Measurements from ENCODE around the gene NCAPG2.
A peak's percentile ranks its signal among the peaks of the same experiment; 100 is the strongest.

Gene NCAPG2

DNA sequence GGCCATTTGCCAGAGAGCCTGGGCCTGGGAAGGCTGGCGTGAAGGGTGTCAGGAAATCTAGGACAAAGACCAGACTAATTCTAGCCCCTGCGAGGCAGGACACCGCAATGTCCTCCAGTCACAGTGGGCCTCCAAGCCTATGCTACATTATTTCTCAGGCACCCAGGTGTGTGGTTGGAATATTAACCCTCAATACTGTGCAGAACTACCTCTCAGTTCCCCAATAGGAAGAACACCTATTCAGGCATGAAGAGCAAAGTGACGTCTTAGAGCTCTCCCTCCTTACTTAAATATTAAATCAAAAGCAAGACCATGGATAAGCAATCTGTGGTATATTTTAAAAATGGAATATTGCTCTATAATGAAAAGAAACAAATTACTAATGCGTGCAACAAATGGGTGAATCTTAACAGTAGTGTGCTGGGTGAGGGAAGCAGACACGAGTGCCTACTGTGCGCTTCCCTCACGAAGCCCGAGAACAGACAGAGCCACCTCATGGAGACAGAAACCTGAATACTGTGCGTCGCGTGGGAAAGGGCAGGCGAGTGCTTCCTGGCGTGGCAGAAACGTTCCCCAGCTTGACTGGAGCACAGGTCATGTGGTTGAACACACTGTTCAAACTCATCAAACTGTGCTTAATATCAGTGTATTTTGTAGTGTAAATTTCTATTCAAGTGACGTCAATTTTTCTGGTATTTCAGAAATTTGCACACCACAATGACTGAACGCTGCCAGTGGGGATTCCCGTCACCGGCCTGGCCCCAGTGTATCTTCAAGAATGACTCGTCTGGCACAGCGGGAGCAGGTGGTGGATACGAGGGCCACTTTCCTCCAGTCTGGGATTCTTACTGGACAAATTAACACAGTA, 101.5 kb downstream of the NCAPG2 start:
- Mint-ChIP-seq H3K27ac (no peak overlapping the region), H3K4me1 (ENCODE audit: low read depth) (no peaks in the 10 kb centered on the region), H3K9me3 (ENCODE audit: low read depth) (no peaks in the 10 kb centered on the region), H3K36me3 (no peaks in the 10 kb centered on the region), H3K27me3 (no peaks in the 10 kb centered on the region), H3K4me3 (no peak overlapping the region)

DNA sequence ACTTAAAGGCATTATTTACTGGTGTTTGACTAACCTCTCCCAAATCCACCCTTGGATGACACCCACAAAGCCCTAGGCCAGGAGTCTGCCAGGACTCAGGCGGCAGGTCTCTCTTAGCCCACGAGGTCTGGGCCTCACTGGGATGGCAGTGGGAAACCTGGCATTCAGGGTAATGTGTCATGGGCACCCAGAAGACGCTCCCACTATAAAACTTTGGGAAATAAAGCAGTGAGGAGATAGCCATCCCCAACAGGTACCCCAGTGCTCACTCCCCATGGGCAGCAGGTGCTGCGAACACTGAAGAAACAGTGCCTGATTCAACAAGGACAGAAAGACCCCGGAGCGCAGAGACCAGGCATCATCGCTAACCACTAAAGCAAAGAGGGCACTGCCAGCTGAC, 102.6 kb downstream of the NCAPG2 start:
- H3K27ac Mint-ChIP-seq, result no peak overlapping the region
- H3K27me3 Mint-ChIP-seq, result no peaks in the 10 kb centered on the region
- H3K36me3 Mint-ChIP-seq, result no peaks in the 10 kb centered on the region
- H3K4me3 Mint-ChIP-seq, result no peak overlapping the region
- H3K9me3 Mint-ChIP-seq (ENCODE audit: low read depth), result no peaks in the 10 kb centered on the region
- H3K4me1 Mint-ChIP-seq (ENCODE audit: low read depth), result no peaks in the 10 kb centered on the region

DNA sequence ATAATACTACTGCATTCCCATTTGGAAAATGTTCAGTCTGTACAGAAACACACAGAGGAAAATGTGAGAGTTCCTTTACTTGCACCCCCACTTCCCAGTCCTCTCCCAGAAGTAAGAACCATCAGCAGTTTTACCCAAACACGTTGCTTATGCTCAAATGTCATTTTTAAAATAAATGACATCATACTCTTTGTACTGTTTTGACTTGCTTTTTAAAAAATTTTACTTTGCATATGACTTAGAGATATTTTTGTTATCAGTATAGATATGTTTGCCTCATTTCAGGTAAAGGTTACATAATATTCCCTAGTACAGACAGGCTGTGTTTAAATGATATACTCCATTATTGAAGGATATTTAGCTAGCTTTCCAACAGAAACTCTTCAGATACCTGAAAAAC, 103.5 kb downstream of the NCAPG2 start:
- H3K4me1 Mint-ChIP-seq (ENCODE audit: low read depth), result no peaks in the 10 kb centered on the region
- H3K36me3 Mint-ChIP-seq, result no peaks in the 10 kb centered on the region
- no peak overlapping the region for H3K27ac Mint-ChIP-seq
- no peaks in the 10 kb centered on the region for H3K27me3 Mint-ChIP-seq
- H3K9me3 Mint-ChIP-seq (ENCODE audit: low read depth), result no peaks in the 10 kb centered on the region
- no peak overlapping the region for H3K4me3 Mint-ChIP-seq

DNA sequence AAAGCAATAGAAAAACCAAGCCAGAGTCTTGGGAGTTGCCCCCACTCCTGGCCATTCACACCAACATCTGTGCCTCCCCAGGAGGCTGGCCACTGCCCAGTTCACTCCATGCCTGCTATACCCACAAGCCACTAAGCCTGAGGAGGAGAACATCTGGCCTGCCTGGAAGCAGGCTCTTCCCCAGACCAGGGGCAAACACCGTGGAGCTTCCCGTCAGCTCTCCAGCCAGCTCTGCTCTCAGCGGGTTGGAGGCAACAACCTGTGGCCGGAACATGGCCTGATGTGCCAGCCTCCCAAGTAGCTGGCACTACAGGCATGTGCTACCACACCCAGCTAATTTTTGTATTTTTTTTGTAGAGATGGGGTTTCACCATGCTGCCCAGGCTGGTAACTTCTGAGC, 107.9 kb downstream of the NCAPG2 start:
- H3K4me1 Mint-ChIP-seq (ENCODE audit: low read depth), result no peaks in the 10 kb centered on the region
- no peak overlapping the region for H3K27ac Mint-ChIP-seq
- no peak overlapping the region for H3K4me3 Mint-ChIP-seq
- H3K36me3 Mint-ChIP-seq, result no peaks in the 10 kb centered on the region
- no peaks in the 10 kb centered on the region for H3K9me3 Mint-ChIP-seq (ENCODE audit: low read depth)
- no peaks in the 10 kb centered on the region for H3K27me3 Mint-ChIP-seq

DNA sequence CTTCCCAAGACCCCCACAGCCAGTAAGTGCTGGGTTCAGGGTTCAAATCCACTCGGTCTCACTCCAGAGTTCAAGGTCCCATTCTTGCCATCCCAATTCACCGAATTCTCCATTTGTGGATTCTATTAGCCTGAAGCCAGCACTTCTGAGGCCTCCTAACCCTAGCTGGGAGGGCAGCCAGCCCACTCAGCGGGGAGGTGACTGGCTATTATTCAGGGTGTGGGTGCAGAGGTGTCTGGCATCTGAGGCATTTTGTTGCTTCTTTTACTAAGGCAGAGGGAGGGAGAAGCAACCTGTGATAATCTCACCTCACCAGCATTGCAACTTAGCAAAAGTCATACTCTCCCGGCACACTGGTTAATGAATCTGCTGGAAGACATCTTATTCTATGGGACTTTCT, 108.3 kb downstream of the NCAPG2 start:
- no peaks in the 10 kb centered on the region for H3K27me3 Mint-ChIP-seq

DNA sequence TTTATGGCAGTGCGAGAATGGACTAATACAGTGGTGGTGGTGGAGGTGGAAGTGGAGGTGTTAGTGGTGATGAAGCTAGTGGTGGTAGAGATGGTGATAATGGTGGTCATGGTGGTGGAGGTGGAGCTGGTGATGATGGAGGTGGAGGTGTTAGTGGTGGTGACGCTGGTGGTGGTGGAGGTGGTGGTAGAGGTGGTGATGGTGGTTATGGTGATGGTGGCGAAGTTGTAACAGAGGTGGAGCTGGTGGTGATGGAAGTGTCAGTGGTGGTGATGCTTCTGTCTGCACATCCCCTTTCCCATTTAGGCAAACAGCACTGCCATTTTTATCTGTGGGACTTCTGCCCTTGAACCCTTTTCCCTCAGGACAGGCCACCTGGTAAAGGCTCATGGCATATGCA, 109.5 kb downstream of the NCAPG2 start:
- no peak overlapping the region for H3K27ac Mint-ChIP-seq
- H3K4me3 Mint-ChIP-seq, result no peak overlapping the region
- no peaks in the 10 kb centered on the region for H3K4me1 Mint-ChIP-seq (ENCODE audit: low read depth)
- H3K36me3 Mint-ChIP-seq, result no peaks in the 10 kb centered on the region
- no peaks in the 10 kb centered on the region for H3K27me3 Mint-ChIP-seq
- H3K9me3 Mint-ChIP-seq (ENCODE audit: low read depth), result no peaks in the 10 kb centered on the region

More for the DNA sequence above, 108.3 kb downstream of the NCAPG2 start:
- no peaks in the 10 kb centered on the region for H3K36me3 Mint-ChIP-seq
- H3K27ac Mint-ChIP-seq, result no peak overlapping the region
- H3K4me3 Mint-ChIP-seq, result no peak overlapping the region
- no peaks in the 10 kb centered on the region for H3K4me1 Mint-ChIP-seq (ENCODE audit: low read depth)
- no peaks in the 10 kb centered on the region for H3K9me3 Mint-ChIP-seq (ENCODE audit: low read depth)

DNA sequence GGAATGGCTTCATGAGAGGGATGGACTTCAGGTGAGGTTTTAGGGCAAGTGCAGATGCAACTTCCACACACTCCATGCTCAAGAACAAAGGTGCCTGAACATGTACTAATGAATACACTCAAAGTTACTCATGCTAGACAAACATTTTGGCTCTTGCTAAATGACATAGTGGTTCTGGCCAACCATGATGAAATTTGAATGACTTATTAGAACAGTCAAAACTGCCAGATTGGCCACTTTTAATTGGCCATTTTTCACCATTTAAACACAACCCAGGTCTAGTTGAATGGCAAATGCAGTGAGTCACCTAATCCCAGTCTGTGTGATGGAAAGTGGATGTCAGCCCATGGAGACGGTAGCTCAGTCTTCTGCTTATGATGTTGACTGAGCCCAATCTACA, 112.1 kb downstream of the NCAPG2 start:
- H3K9me3 Mint-ChIP-seq (ENCODE audit: low read depth), result no peaks in the 10 kb centered on the region
- H3K4me3 Mint-ChIP-seq, result no peak overlapping the region
- H3K27me3 Mint-ChIP-seq, result no peaks in the 10 kb centered on the region
- no peaks in the 10 kb centered on the region for H3K36me3 Mint-ChIP-seq
- H3K4me1 Mint-ChIP-seq (ENCODE audit: low read depth), result peaks cover 4% of the 10 kb centered on the region
- H3K27ac Mint-ChIP-seq, result no peak overlapping the region

DNA sequence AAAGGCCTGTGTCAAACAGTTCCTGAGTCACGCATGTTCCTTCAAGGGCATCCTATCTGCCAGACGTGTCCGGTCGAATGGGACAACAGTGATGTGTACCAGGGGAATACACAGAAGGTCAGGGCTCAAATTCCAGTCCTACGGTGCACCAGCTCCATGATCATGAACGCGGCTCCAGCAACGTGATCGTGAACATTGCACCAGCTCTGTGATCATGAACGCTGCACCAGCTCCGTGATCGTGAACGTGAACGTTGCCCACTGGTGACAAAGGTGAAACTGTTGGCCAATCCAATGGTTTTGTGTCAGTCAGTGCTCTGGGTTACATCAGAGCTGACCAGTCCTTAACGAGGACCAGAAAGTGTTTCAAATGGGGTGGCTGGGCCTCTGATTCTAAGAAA, 112.7 kb downstream of the NCAPG2 start:
- Mint-ChIP-seq H3K27me3 (no peaks in the 10 kb centered on the region), H3K27ac (no peak overlapping the region), H3K36me3 (no peaks in the 10 kb centered on the region), H3K4me3 (no peak overlapping the region), H3K4me1 (ENCODE audit: low read depth) (peaks cover 4% of the 10 kb centered on the region), H3K9me3 (ENCODE audit: low read depth) (no peaks in the 10 kb centered on the region)

DNA sequence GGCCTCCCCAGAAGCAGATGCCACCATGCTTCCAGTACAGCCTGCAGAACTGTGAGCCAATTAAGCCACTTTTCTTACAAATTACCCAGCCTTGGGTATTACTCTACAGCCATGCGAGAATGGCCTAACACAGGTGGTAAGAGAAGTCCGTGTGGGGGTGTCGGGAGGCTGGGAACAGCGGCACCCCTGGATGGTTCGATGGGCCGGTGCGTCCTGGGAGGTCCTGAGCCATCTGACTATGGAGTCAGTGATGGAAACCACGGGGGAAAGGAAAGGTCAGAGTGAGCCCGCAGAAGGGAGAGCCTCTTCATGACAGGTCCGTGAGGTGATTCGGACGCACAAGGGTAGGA, 114.4 kb downstream of the NCAPG2 start:
- Mint-ChIP-seq H3K27me3 (peaks cover 10% of the 10 kb centered on the region), H3K4me3 (no peak overlapping the region), H3K9me3 (ENCODE audit: low read depth) (no peaks in the 10 kb centered on the region), H3K36me3 (no peaks in the 10 kb centered on the region), H3K27ac (no peak overlapping the region), H3K4me1 (ENCODE audit: low read depth) (peaks cover 11% of the 10 kb centered on the region)

DNA sequence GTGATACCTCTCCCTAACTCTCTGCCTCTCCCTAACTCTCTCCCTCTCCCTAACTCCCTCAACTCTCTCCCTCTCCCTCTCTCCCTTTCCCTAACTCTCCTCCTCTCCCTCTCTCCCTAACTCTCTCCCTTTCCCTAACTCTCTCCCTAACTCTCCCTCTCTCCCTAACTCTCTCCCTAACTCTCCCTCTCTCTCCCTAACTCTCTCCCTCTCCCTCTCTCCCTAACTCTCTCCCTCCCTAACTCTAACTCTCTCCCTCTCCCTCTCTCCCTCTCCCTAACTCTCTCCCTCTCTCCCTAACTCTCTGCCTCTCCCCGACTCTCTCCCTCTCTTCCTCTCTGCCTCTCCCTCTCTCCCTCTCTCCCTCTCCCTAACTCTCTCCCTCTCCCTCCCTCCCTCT, 115.0 kb downstream of the NCAPG2 start:
- Mint-ChIP-seq H3K9me3 (ENCODE audit: low read depth) (no peaks in the 10 kb centered on the region), H3K27ac (no peak overlapping the region), H3K4me3 (no peak overlapping the region), H3K27me3 (peaks cover 14% of the 10 kb centered on the region), H3K36me3 (no peaks in the 10 kb centered on the region), H3K4me1 (ENCODE audit: low read depth) (peaks cover 11% of the 10 kb centered on the region)

DNA sequence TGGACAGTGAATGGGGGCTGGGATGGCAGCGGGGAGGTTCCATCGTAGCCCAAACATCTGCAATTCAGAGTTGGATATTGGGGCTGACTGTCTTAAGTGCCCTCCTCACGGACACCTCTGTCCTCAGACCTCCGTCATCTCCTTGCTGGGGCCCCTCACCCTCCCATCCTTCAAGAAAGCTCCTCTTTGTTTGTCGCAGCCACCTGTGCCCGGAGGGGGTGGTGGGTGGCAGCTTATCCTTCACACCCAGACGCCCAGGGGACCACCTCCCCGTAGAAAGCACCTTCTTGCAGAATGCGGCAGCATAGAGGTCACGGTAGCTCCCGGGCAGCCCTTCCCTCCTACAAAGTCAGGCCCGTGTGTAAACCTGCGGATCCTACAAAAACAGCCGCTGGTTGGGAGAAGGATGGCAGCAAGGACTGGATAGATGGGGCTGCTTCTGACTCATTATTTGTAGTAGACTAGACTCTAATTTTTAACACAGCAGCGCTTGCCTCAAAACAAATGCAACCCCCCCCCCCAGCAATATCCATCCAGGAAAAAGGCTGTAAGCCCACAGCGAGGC, 115.6 kb downstream of the NCAPG2 start:
- peak overlapping the region; percentile 58 for H3K4me3 Mint-ChIP-seq
- H3K4me1 Mint-ChIP-seq (ENCODE audit: low read depth), result peaks cover 14% of the 10 kb centered on the region
- H3K27ac Mint-ChIP-seq, result no peak overlapping the region
- no peaks in the 10 kb centered on the region for H3K36me3 Mint-ChIP-seq
- H3K27me3 Mint-ChIP-seq, result peaks cover 21% of the 10 kb centered on the region
- H3K9me3 Mint-ChIP-seq (ENCODE audit: low read depth), result no peaks in the 10 kb centered on the region

DNA sequence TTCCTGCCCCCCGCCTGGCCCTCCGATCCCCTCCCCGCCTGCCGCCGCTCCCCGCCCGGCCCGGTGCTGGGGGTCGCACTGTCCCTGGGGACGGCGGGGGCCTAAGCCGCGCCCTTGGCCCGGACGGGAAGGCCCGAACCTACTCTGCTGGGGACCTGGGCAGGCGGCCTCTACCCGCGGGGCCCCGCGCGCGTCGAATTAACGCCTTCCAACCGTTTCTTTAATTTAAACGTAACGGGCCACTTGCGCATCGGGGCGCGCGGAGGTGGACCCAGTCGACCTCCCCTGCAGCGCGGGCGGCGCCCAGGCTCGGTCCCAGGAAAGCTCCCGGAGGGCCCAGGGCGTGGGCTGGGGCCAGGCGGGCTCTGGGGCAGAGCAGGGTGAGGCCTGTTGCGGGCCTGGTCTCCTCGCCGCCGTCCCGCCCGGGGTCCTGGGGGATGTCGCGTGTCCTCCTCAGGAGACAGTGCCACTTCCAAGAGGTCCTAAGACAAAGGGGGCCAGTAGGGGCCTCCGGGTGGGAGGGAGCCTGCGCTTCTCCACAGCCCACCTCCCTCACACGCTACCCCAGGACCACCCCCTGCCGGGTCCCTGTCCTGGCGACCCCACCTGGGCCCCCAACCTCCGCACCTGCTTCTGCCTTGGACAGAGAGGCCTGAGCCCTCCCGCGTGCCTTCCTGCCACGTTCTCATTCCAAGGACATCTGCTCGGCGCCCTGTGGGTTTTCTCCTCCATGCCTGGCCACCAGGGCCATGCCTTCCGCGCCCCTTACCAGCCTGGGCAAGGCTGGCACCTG, 116.3 kb downstream of the NCAPG2 start:
- H3K4me3 Mint-ChIP-seq, result peak overlapping the region; percentile 58
- no peak overlapping the region for H3K27ac Mint-ChIP-seq
- peaks cover 27% of the 10 kb centered on the region for H3K27me3 Mint-ChIP-seq
- H3K4me1 Mint-ChIP-seq (ENCODE audit: low read depth), result peaks cover 14% of the 10 kb centered on the region
- H3K36me3 Mint-ChIP-seq, result no peaks in the 10 kb centered on the region
- H3K9me3 Mint-ChIP-seq (ENCODE audit: low read depth), result no peaks in the 10 kb centered on the region

DNA sequence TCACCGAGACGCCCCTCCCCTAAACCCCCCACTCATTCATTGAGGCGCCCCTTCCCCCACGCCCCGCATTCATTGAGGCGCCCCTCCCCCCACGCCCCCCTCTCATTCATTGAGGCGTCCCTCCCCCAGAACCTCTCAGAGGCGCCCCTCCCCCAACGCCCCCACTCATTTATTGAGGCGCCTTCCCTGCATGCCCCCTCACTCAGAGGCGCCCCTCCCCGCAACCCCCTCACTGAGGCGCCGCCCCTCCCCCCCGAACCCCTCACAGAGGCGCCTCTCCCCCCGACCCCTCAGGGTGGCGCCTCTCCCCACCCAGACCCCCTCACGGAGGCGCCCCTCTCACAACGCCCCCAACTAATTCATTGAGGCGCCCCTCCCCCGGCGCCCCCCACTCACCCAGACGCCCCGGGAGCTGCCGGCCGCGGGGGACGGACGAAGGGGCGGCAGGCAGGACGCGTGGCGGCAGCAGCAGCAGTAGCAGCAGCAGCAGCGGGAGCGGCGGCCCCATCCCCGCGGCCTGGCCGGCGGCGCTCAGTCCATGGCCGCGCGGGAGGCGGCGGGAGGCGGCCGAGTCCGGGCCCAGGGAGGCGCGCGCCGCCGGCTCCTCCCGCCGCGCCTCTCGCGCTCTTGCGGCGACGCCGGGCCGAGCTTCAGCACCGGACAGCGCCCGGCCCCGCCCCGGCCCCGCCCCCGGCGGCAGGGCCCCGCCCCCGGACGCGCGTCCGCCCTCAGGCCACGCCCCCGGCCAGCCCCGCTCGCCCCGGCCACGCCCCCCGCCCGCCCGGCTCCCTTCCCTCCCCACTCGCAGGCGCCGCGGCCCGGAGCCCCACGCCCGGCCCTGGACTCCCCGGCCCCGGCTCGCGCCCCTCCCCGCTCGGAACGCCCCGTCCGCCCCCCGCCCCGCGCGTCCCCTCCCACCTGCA, 117.2 kb downstream of the NCAPG2 start, which contains the start of gene PTPRN2:
Gene PTPRN2, minus strand, starts transcription at position 662 of the 923 bp plus-strand sequence.
- Mint-ChIP-seq H3K4me3 (peak within 1 kb of the TSS; percentile 58), H3K9me3 (ENCODE audit: low read depth) (no peaks in the 10 kb centered on the region), H3K4me1 (ENCODE audit: low read depth) (peaks cover 14% of the 10 kb centered on the region), H3K27ac (no peak within 1 kb of the TSS), H3K36me3 (no peaks in the 10 kb centered on the region), H3K27me3 (peaks cover 32% of the 10 kb centered on the region)

DNA sequence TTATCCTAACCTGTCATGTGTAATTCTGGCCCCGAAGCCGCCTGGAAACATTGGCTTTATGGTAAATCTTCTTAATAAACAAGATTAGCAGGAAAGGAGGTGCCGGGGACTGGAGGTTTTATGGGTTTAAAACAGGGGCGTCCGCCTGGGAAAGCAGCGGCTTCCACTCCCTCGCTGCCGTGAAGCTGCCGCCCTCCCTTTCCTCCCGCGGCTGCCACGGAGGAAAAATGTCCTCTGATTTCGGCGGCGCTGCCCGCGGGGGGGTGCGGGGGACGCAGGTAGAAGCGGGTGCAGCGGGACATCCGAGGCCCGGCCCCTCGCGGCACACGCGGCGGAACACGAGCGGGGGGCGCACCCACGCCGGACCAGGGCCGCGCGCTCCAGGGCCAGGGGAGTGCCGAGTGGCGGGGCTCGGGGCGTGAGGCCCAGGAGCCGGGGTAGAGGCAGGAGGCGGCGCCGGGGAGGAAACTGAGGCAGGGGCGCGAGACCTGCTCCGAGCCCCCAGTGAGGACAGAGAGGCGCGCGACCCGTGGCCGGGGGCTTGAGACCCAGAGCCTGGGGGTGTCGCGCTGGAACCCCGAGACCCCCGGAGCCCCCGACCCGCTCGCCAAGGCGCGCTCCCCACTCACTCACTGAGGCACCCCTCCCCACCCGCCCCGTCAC, 118.0 kb downstream of the NCAPG2 start:
- Mint-ChIP-seq H3K27me3 (peaks cover 36% of the 10 kb centered on the region), H3K4me3 (peak overlapping the region; percentile 74), H3K9me3 (ENCODE audit: low read depth) (no peaks in the 10 kb centered on the region), H3K4me1 (ENCODE audit: low read depth) (peaks cover 14% of the 10 kb centered on the region), H3K36me3 (no peaks in the 10 kb centered on the region), H3K27ac (no peak overlapping the region)
